Small intestine (tissue), 7 donors: ENCODE data around the gene FANCD2OS. TPM values are rescaled to one million over a fixed set of nuclear protein-coding genes. Genes with fewer than 3 reads are reported as not detected.
"Not testable (repeated sequence)": the region's sequence is repeated elsewhere in the genome, so short reads cannot be mapped to it uniquely, and the experiment has no call there.

ENCODE experiments used
- DNase-seq, 2 donors: peaks; one replicate each; pipeline versions ENCODE4 v3.0.0 to v3.0.0-alpha.2; 2013
- FAIRE-seq: peaks from 2 replicates; lab custom pipeline; 2012; peaks lifted over from hg19 to GRCh38; lab: Jason Lieb, UNC
- H3K27ac ChIP-seq, 3 donors: one replicate each; pipeline ENCODE4 v1.5.1; 2013; ENCODE audit warnings: low read length in 2 of 3, mild to moderate bottlenecking in 2 of 3, control low read depth in 1 of 3, inconsistent platforms in 1 of 3, low read depth in 1 of 3, moderate library complexity in 1 of 3
- H3K27me3 ChIP-seq, 3 donors: one replicate each; pipeline ENCODE4 v1.6.1; 2013; ENCODE audit warnings: low read length in 3 of 3, inconsistent platforms in 1 of 3; ENCODE audit not compliant: control insufficient read depth in 3 of 3, insufficient read depth in 3 of 3
- H3K36me3 ChIP-seq, 3 donors: one replicate each; pipeline ENCODE4 v1.6.1; 2013; ENCODE audit warnings: low read length in 3 of 3, inconsistent platforms in 1 of 3, low read depth in 1 of 3, mild to moderate bottlenecking in 1 of 3, moderate library complexity in 1 of 3; ENCODE audit not compliant: control insufficient read depth in 3 of 3, insufficient read depth in 2 of 3
- H3K4me1 ChIP-seq, 3 donors: one replicate each; pipeline ENCODE4 v1.6.1; 2013; ENCODE audit warnings: low read length in 2 of 3, inconsistent platforms in 1 of 3, low read depth in 1 of 3, mild to moderate bottlenecking in 1 of 3, moderate library complexity in 1 of 3; ENCODE audit not compliant: control insufficient read depth in 3 of 3, insufficient read depth in 2 of 3
- H3K4me3 ChIP-seq, 3 donors: one replicate each; pipeline ENCODE4 v1.5.1; 2013; ENCODE audit warnings: low read length in 3 of 3, control low read depth in 1 of 3, inconsistent platforms in 1 of 3, low read depth in 1 of 3, mild to moderate bottlenecking in 1 of 3, moderate library complexity in 1 of 3
- H3K9me3 ChIP-seq, 2 donors: one replicate each; pipeline ENCODE4 v1.6.1; 2013; ENCODE audit warnings: low read depth in 1 of 2, low read length in 1 of 2; ENCODE audit not compliant: control insufficient read depth in 2 of 2, insufficient read depth in 1 of 2
- WGBS, 3 donors: extraction: QIAGEN DNeasy Blood & Tissue Kit; methylation state at CpG; one replicate each; pipeline ENCODE4 v1.1.7; 2013; 5-methylcytosine and 5-hydroxymethylcytosine counted together
- polyA plus RNA-seq, 4 donors: library from polyadenylated mRNA; stranded (reverse) in 3 of 4; unstranded in 1 of 4; fragments of 200-250 nt in 3 of 4; fragments of 120-200 nt in 1 of 4; gene quantifications; one replicate each; pipeline versions ENCODE4 v1.2.1 to v1.2.3, GENCODE V29; 2013
- donor health status: healthy with polysubstance abuse.
- donor health status: control.
- donor health status: control.
- donor health status: Bipolar disorder and iron deficiency.
- donor health status: healthy.

FANCD2OS gene
- polyA plus RNA-seq, 4 donors: not detected

DNA sequence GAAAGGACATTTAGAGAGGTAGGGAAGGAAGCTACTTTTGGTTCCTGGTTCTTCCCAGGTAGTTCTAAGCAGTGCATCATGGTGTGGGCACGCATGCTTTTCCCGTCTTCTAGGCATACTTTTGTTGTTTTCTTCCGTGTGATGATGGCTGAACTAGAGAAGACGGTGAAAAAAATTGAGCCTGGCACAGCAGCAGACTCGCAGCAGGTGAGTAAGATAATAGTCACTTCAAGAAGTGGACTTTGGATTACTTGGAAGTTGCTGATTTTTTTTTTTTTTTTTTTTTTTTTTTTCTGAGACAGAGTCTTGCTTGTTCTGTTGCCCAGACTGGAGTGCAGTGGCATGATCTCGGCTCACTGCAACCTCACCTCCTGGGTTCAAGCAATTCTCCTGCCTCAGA is 17.9 kb downstream of the FANCD2OS start:
- FAIRE-seq: no peak

DNA sequence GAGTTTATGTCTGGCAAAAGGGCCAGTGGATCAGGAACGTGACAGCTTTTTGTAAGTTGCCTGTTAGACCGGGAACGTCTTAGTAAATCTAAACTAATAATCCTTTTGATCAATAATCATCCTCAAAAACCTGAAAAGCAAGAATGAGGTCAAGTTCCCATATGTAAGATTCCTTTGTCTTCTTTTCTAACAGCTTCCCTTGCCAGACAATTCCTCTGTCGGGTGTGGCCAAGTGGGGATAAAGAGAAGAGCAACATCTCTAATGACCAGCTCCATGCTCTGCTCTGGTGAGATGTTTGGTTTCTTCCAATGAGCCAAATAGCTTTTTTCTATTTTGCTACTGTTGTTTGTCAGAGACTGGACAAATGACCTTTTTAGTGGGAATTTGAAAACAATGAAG is 19.8 kb downstream of the FANCD2OS start:
- DNase-seq (no peak), FAIRE-seq (no peak)
- Histone ChIP-seq H3K36me3 (peaks cover 0 to 11% (median 0%) of the 10 kb centered on the region in 3 donors), H3K27me3 (no peaks in the 10 kb centered on the region), H3K4me3 (no peak overlapping the region), H3K4me1 (no peaks in the 10 kb centered on the region), H3K27ac (no peak overlapping the region), H3K9me3 (no peaks in the 10 kb centered on the region)
- 49 to 73% (median 61%) methylated on average over 4 of the region's 4 CpGs for WGBS, 3 donors

More for the DNA sequence above, 17.9 kb downstream of the FANCD2OS start:
- WGBS, 3 donors: 14 to 74% (median 50%) methylated on average over 6 of the region's 6 CpGs
- no peaks in the 10 kb centered on the region for H3K9me3 ChIP-seq
- H3K4me1 ChIP-seq: no peaks in the 10 kb centered on the region
- no peaks in the 10 kb centered on the region for H3K27me3 ChIP-seq
- H3K4me3 ChIP-seq: no peak overlapping the region
- H3K36me3 ChIP-seq: peaks cover 0 to 11% (median 0%) of the 10 kb centered on the region in 3 donors
- DNase-seq: peak; percentile 72 to 79
- peak overlapping the region; percentile 40 to 80 (median 76) for H3K27ac ChIP-seq

DNA sequence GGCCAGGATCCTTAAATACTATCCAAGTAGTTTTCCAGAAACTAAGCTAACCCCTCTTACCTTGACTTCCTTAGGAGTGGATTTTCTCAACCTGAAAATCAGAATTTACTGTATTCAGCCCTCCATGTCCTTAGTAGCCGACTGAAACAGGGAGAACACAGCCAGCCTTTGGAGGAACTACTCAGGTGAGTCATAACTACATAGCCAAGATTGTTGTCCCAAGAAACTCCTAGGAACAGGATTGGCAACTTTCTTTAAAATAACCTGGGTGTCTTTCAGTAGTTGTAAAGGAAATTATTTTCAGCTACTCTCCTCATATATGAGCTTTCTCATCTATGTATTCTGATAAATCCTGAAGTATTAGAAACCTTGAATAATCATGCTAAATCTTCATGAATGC is 22.3 kb downstream of the FANCD2OS start:
- H3K4me1 ChIP-seq: no peaks in the 10 kb centered on the region
- H3K36me3 ChIP-seq: peaks cover 0 to 4% (median 0%) of the 10 kb centered on the region in 3 donors
- no peaks in the 10 kb centered on the region for H3K27me3 ChIP-seq
- no peaks in the 10 kb centered on the region for H3K9me3 ChIP-seq
- WGBS, 3 donors: 60 to 90% (median 67%) methylated on average over 1 of the region's 1 CpG
- DNase-seq (no peak), FAIRE-seq (no peak)
- no peak overlapping the region for H3K4me3 ChIP-seq
- H3K27ac ChIP-seq: no peak overlapping the region

DNA sequence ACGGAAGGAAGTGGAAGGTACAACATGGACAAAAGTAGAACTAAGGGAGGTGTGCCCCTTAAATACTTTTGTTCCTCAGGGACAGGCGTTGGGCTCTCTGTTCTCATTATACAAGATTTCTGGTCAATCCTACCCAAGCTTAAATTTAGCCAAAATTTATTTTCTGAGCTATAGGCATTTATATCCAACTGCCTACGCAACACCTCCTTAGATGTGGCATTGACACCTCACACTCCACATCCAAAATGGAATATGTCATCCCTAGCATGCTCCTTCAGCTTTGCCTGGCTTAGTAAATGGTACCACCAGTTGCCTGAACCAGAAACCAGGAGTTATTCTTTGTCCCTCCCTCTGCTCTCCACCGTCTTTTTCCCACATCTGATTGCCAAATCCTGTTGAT is 26.2 kb downstream of the FANCD2OS start:
- DNase-seq: no peak
- Histone ChIP-seq H3K27me3 (no peaks in the 10 kb centered on the region), H3K36me3 (peaks cover 0 to 4% (median 0%) of the 10 kb centered on the region in 3 donors), H3K4me1 (no peaks in the 10 kb centered on the region), H3K9me3 (no peaks in the 10 kb centered on the region), H3K27ac (no peak overlapping the region), H3K4me3 (no peak overlapping the region)
- 96 to 100% (median 97%) methylated on average over 4 of the region's 4 CpGs for WGBS, 3 donors
- FAIRE-seq: no peak

DNA sequence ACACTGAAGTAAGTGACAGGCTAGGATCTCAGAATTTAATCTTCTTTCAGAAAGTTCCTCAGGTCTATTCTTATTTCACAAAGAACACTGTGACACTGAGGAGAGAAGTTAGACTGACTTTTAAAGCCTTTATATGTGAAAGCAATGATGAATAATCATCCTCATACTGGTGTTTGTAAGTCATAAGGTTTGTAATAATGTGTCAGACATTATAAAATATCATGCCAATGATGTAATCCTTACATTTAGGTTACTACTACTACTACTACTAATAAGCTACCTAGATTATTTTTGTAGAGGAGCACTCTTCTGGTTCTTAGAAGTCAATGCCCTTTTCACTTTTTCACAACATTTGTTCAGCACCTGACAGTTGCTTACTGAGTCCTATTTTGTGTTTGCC is 33.4 kb downstream of the FANCD2OS start:
- no peak overlapping the region for H3K27ac ChIP-seq
- no peak overlapping the region for H3K4me3 ChIP-seq
- no peaks in the 10 kb centered on the region for H3K9me3 ChIP-seq
- H3K4me1 ChIP-seq: no peaks in the 10 kb centered on the region
- DNase-seq: no peak
- no peaks in the 10 kb centered on the region for H3K27me3 ChIP-seq
- peaks cover 0 to 3% (median 0%) of the 10 kb centered on the region in 3 donors for H3K36me3 ChIP-seq
- FAIRE-seq: no peak

GRCh38 chr3:10070077-10070476 is 38.0 kb downstream of the FANCD2OS start:
- not testable (repeated sequence) for H3K27ac ChIP-seq, H3K9me3 ChIP-seq, H3K27me3 ChIP-seq, H3K36me3 ChIP-seq, DNase-seq, FAIRE-seq, H3K4me1 ChIP-seq, H3K4me3 ChIP-seq
- 98 to 100% (median 99%) methylated on average over 1 to 31 of the region's 33 CpGs for WGBS, 3 donors

- DNase-seq (peak in 1 of 2 donors; percentile 3), FAIRE-seq (no peak)
- WGBS, 3 donors: 92 to 93% (median 93%) methylated on average over 4 of the region's 4 CpGs
- Histone ChIP-seq H3K9me3 (no peaks in the 10 kb centered on the region), H3K4me3 (no peak overlapping the region), H3K4me1 (no peaks in the 10 kb centered on the region), H3K27me3 (no peaks in the 10 kb centered on the region), H3K36me3 (peaks cover 0 to 2% (median under 1%) of the 10 kb centered on the region in 3 donors), H3K27ac (no peak overlapping the region)
Observed at GRCh38 chr3:10055097-10055496, 53.0 kb downstream of the FANCD2OS start.

Other genes with a start within 250 kb of the FANCD2OS start
- 100 to 1,000 TPM in 2 of 4 donors, 10 to 100 TPM in 2; 19.0 to 748 (median 310) TPM for gene CIDEC, start 228.0 kb downstream of the FANCD2OS start, polyA plus RNA-seq
- gene JAGN1, start 217.6 kb downstream of the FANCD2OS start, polyA plus RNA-seq: 10 to 100 TPM; 49.0 to 56.8 (median 52.7) TPM
- 10 to 100 TPM; 31.3 to 59.3 (median 43.5) TPM for gene IL17RE, start 205.4 kb downstream of the FANCD2OS start, polyA plus RNA-seq
- 10 to 100 TPM; 35.7 to 96.2 (median 41.3) TPM for gene IL17RC, start 191.2 kb downstream of the FANCD2OS start, polyA plus RNA-seq
- 10 to 100 TPM; 16.2 to 53.7 (median 32.1) TPM for gene CRELD1, start 174.4 kb downstream of the FANCD2OS start, polyA plus RNA-seq
- gene PRRT3, start 155.8 kb downstream of the FANCD2OS start, polyA plus RNA-seq: 1 to 10 TPM in 1 of 4 donors, under 1 TPM in 3; 0.45 to 1.3 (median 0.82) TPM
- 10 to 100 TPM; 21.9 to 74.6 (median 47.7) TPM for gene EMC3, start 121.4 kb downstream of the FANCD2OS start, polyA plus RNA-seq
- 10 to 100 TPM in 1 of 4 donors, 1 to 10 TPM in 2, under 1 TPM in 1; 0.45 to 13.9 (median 4.4) TPM for gene FANCD2, start 81.8 kb downstream of the FANCD2OS start, polyA plus RNA-seq
- 100 to 1,000 TPM; 147 to 191 (median 171) TPM for gene BRK1, start 7.4 kb upstream of the FANCD2OS start, polyA plus RNA-seq
- 10 to 100 TPM; 21.9 to 59.3 (median 29.2) TPM for gene VHL, start 33.5 kb upstream of the FANCD2OS start, polyA plus RNA-seq
- 1 to 10 TPM; 1.2 to 6.8 (median 3.1) TPM for gene IRAK2, start 56.7 kb upstream of the FANCD2OS start, polyA plus RNA-seq
- gene TATDN2, start 140.2 kb upstream of the FANCD2OS start, polyA plus RNA-seq: 10 to 100 TPM; 13.8 to 28.3 (median 17.4) TPM
- gene GHRL, start 184.7 kb upstream of the FANCD2OS start, polyA plus RNA-seq: 10 to 100 TPM in 3 of 4 donors, 1 to 10 TPM in 1; 2.8 to 21.9 (median 14.5) TPM
- gene SEC13, start 212.9 kb upstream of the FANCD2OS start, polyA plus RNA-seq: 100 to 1,000 TPM; 168 to 349 (median 209) TPM